Neural cell (in vitro differentiated cells): ENCODE results near the gene GPC3.

Experiments used
- CTCF ChIP-seq: fragments of 450-650 bp; IDR thresholded peaks from 2 replicates; pipeline ENCODE4 v1.5.1; 2014; ENCODE audit warnings: antibody characterized with exemption, mild to moderate bottlenecking, moderate library complexity; ENCODE audit not compliant: poor library complexity, severe bottlenecking
- EZH2 ChIP-seq: fragments of 200-600, 300-800 bp; shearing (Covaris generic), sonication (generic); IDR thresholded peaks from 2 replicates; pipeline ENCODE4 v1.6.1; 2014; ENCODE audit warnings: antibody characterized with exemption, low read length, borderline replicate concordance, mild to moderate bottlenecking; ENCODE audit not compliant: insufficient read depth, poor library complexity, severe bottlenecking
- MXI1 ChIP-seq: fragments of 450-650 bp; conservative IDR thresholded peaks from 2 replicates; pipeline ENCODE4 v1.6.1; 2014; ENCODE audit warnings: antibody characterized with exemption, mild to moderate bottlenecking; ENCODE audit not compliant: poor library complexity, severe bottlenecking
- POLR2AphosphoS5 ChIP-seq: IDR thresholded peaks from 2 replicates; pipeline ENCODE4 v1.6.1; 2012
- RAD21 ChIP-seq: fragments of 450-650 bp; conservative IDR thresholded peaks from 2 replicates; pipeline ENCODE4 v1.6.1; 2014; ENCODE audit warnings: antibody characterized with exemption, mild to moderate bottlenecking, moderate library complexity

- TF ChIP-seq CTCF (no peak), EZH2 (no peak), POLR2AphosphoS5 (no peak), RAD21 (no peak), MXI1 (no peak)
These were observed 244.1 kb downstream of the GPC3 start for GRCh38 chrX:133741303-133741702.
